GM03348 (cell line): ENCODE results near the gene ABI3.
"Not testable (repeated sequence)": the region's sequence is repeated elsewhere in the genome, so short reads cannot be mapped to it uniquely, and the experiment has no call there.

Experiments used
- DNase-seq: peaks from one replicate; pipeline ENCODE4 v3.0.0; 2012; ENCODE audit warnings: low spot score

Gene ABI3

GRCh38 chr17:49254066-49254465 lies 43.6 kb downstream of the ABI3 start:
- DNase-seq = no peak

- no peak for DNase-seq
Observed at GRCh38 chr17:49255125-49255524, 44.6 kb downstream of the ABI3 start.

GRCh38 chr17:49258394-49258793 lies 47.9 kb downstream of the ABI3 start:
- DNase-seq = no peak

- DNase-seq = no peak
Observed at GRCh38 chr17:49259663-49260010, 49.1 kb downstream of the ABI3 start.

- peak; percentile 90 for DNase-seq
Observed at GRCh38 chr17:49260011-49260816, 49.7 kb downstream of the ABI3 start.

- DNase-seq = no peak
Observed at GRCh38 chr17:49260817-49261291, 50.3 kb downstream of the ABI3 start.

GRCh38 chr17:49261540-49261939 lies 51.0 kb downstream of the ABI3 start:
- not testable (repeated sequence) for DNase-seq

- no peak for DNase-seq
Observed at GRCh38 chr17:49266233-49266632, 55.7 kb downstream of the ABI3 start.

- no peak for DNase-seq
Observed at GRCh38 chr17:49267912-49268311, 57.4 kb downstream of the ABI3 start.

- DNase-seq = no peak
Observed at GRCh38 chr17:49269356-49269755, 58.8 kb downstream of the ABI3 start.
